Cerebellar cortex (tissue), 1 donor: ENCODE data around the gene SEC23IP.
"Not testable (repeated sequence)": the region's sequence is repeated elsewhere in the genome, so short reads cannot be mapped to it uniquely, and the experiment has no call there.

ENCODE experiments used
- DNase-seq: peaks from one replicate; pipeline ENCODE4 v3.0.0-alpha.2; 2015; ENCODE audit warnings: low spot score

Gene SEC23IP

DNA sequence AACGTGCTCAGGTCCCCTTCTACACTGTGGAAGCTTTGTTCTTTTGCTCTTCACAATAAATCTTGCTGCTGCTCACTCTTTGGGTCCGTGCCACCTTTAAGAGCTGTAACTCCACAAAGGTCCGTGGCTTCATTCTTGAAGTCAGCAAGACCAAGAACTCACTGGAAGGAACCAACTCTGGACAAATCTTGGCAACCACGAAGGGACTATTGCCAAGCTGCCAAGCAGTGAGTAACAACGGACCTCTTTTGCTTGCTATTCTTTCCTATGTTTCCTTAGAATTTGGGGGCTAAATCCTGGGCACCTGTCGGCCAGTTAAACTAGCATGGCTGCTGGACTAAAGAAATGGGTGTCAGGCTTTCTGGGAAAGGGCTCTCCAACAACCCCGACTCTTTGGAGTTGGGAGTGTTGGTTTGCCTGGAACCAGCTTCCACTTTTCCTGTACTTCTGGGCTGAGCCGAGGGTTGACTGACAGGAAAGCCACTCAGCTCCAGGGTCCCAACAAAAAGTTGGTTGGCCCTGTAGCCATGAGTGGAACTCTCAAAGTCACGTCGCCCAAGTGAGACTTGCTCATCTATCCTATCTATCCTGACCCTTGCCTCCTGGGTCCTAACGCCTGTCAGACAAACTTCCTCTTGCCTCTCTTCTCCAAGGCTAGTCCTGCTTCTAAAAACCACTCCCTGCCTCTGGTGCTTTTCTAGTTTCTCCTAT is 8.5 kb upstream of the SEC23IP start:
- DNase-seq: not testable (repeated sequence)

DNA sequence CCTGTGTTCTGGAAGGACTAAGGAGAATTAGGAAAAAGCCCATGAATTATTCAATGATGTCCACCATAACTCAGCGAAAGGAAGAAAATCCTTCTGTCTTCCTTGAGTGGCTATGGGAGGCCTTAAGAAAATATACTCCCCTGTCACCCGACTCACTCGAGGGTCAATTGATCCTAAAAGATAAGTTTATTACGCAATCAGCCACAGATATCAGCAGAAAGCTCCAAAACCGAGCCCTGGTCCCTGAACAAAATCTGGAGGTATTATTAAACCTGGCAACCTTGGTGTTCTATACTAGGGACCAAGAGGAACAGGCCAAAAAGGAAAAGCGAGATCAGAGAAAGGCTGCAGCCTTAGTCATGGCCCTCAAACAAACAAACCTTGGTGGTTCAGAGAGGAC is 6.5 kb upstream of the SEC23IP start:
- DNase-seq: not testable (repeated sequence)

DNA sequence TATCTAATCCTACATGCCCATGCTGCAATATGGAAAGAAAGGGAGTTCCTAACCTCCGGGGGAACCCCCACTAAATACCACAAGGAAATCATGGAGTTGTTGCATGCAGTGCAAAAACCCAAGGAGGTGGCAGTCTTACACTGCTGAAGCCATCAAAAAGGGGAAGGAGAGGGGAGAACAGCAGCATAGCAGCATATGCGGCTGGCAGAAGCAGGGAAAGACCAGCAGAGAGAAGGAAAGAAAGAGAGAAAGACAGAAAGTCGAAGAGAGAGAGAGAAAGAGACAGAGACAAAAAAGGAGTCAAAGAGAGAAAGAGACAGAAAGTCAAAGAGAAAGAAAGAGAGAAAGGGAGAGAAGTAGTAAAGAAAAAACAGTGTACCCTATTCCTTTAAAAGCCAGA is 3.8 kb upstream of the SEC23IP start:
- DNase-seq: not testable (repeated sequence)

DNA sequence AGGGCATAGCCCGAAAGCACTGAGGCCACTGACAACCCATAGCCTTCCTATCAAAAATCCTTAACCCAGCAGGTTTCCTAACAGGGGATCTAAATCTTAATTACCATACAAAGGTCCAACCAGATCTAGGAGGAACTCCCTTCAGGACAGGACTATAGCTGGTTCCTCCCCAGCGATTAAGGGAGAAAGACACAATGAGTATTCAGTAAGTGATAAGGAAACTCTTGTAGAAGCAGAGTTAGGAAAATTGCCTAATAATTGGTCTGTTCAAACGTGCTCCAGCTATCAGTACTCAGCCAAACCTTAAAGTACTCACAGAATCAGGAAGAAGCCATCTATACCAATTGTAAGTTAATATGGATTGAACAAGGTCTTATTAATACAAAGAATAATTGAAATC is 3.3 kb upstream of the SEC23IP start:
- DNase-seq: not testable (repeated sequence)

DNA sequence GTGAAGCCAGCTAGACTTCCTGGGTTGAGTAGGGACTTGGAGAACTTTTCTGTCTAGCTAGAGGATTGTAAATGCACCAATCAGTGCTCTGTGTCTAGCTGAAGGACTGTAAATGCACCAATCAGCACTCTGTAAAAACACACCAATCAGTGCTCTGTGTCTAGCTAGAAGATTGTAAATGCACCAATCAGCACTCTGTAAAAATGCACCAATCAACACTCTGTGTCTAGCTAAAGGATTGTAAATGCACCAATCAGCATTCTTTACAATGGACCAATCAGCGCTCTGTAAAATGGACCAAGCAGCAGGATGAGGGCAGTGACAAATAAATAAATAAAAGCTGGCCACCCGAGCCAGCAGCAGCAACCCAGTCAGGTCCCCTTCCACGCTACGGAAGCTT is 2.2 kb upstream of the SEC23IP start:
- not testable (repeated sequence) for DNase-seq

DNA sequence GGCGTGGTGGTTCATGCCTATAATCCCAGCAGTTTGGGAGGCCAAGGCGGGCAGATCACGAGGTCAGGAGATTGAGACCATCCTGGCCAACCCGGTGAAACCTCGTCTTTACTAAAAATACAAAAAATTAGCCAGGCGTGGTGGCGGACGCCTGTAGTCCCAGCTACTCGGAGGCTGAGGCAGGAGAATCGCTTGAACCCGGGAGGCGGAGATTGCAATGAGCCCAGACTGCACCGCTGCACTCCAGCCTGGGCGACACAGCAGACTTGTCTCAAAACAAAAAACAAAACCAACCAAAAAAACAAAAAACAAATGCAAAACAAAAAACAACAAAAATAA is 712 bp upstream of the SEC23IP start:
- not testable (repeated sequence) for DNase-seq

DNA sequence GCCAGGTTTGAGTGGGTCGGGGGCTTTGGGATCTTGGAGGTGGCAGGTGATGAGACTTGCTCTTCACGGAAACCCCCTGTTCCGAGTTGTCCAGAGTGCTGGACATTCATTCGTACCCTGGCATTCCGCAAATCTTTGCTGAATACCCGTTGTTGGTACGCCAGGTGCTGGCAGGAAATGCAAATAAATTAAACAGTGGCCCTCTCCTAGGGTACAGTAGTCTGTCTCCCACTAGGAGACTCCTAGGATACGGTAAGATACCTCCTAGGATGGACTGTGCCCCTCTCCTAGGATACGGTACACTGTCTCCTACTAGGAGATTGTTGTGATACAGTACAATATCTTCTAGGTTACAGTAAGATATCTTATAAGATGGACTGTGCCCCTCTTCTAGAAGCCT is 544 bp downstream of the SEC23IP start:
- no peak for DNase-seq

DNA sequence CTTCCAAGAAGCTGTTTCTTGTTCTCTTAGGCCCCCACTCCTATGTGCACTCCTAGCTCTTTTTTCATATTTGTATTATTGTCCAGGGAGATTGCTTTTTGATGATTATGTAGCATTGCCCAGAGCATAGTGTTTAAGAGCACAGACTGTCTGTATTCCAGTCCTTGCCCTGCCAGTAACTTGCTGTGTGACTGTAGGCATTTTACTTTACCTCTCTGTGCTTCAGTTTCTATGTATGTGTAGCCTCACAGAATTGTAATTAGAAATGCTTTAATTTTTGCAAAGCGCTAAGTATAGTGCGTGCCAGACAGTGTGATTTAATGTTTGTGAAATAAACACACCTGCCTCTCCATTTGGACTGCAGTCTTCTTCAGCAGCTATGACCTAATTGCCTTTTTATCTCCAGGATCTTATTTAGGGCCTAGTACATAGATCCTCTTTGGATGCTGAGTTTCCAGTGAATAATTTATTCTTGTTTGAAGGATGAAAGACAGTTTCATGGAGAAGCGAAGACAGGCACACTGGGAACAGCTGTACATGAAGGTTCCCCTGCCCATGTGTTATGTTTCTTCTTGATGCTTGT is 1.4 kb downstream of the SEC23IP start:
- DNase-seq: no peak

DNA sequence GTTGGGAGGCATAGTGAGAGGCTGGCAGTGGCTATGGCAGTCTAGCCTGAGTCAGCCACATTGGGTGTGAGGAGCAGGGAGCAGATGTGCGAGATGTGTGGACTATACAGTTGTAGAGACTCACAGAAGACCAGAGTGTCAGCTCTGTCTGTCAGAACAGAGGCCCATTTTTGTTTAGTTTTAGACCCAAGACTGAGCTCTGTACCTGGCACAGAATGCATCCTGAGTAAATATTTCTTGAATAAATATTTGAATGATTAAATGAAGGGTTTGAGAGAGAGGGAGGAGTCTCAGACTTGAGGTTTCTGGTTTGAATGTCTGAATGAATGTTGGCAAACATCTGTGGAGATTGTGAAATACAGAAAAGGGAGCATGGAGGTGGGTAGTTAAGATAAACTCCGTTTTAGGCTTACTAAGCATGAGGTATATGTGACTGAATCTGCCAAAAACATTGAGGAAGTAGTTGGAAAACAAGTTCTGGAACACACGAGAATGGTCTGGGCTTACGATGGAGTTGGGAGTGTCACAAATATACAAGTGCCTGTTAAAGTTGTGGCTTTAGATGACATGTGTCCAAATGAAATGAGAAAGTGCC is 3.6 kb downstream of the SEC23IP start:
- no peak for DNase-seq

DNA sequence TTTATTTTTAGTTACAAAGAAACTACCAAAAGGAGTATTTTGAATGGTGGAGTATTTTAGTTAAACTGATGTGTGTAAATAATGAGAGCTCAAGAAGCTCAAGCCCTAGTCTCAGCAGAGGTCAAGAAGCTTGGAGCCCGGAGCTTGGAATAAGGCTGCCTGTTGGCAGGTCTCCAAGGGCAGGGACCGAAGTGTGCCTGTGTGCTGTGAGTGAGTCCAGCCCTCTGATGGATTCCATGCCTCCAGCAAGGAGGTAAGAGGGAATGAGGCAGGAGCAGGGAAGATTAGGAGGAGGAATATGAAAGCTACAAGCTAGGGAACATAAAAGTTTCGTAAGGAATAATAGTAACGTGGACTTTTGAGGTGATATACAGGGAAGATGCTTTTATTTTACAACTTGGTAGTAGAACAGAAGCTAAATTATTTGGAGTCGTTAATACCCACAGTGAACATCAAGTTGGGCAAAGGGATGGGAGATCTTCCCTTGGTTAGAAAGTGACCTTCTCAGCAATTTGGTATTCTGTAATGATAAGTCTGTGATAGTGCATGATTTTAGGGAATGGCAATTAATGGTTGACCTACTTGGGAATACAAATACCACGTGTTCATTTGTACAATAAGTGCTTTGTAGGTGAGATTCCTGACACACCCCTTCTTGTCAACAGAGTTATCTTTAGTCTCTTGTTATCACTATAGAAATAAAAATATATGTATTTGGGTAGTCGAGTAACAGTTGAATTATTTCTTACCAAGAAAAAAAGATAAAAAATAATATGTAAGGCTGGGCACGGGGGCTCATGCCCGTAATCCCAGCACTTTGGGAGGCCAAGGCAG is 4.6 kb downstream of the SEC23IP start:
- peak; percentile 50 for DNase-seq

DNA sequence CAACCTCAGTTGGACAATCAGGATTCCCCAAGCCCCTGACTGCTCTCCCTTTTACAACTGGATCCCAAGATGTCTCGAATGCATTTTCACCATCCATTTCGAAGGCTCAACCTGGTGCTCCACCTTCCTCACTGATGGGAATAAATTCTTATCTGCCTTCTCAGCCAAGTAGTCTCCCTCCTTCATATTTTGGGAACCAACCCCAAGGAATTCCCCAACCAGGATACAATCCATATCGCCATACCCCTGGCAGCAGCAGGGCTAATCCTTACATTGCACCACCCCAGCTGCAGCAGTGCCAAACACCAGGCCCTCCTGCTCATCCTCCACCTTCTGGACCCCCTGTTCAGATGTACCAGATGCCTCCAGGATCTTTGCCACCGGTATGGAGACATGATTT is 6.0 kb downstream of the SEC23IP start:
- DNase-seq: no peak

DNA sequence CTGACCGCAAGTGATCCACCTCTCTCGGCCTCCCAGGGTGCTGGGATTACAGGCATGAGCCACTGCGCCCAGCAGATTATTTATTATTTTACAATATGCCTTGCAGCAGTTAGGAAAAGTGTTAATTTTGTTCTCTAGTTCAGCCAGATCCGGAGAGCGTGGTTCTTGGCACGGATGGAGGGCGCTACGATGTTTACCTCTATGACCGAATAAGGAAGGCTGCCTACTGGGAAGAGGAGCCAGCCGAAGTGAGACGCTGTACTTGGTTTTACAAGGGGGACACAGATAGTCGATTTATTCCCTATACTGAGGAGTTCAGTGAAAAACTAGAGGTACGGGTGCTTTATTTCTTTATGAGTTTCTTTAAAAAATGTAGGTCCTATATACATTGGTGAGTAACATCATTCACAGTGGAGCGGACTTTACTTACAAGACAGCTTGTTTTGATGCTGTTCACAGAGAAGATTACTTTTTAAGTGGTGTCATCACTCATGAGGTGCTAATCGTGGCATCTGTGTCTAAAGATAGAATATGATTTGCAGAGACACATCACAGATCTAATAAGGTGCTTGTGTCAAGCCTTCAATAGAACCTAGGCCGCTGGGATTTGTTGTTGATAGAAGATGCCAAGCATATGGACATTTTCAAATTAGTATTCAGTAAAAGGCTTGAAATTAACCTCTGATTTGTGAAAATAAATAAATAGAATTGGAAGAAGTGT is 11.6 kb downstream of the SEC23IP start:
- no peak for DNase-seq

DNA sequence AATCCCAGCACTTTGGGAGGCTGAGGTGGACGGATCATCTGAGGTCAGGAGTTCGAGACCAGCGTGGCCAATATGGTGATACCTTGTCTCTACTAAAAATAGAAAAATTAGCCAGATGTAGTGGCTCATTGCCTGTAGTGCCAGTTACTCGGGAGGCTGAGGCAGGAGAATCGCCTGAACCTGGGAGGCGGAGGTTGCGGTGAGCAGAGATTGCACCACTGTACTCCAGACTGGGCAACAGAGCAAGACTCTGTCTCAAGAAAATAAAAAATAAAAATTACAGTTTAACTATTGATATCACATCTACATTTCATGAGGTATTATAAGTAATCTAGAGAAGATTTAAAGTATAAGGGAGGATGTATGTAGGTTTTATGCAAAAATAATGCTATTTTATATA is 15.2 kb downstream of the SEC23IP start:
- DNase-seq: not testable (repeated sequence)

DNA sequence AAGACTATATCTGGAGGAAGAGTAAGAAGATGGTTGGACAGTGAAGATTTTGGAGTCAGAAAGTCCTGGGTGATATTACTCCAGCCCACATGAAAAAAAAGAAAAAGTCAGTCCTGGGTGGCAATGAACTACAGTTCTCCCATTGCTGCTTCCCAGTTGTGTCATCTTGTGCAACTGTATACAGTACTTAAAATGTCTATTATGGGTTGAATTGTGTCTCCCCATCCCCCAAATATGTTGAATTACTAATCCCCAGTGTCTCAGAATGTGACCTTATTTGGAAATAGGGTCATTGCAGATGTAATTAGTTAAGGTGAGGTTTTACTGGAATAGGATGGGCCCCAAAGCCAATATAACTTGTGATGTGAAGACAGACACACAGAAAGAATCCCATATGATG is 15.6 kb downstream of the SEC23IP start:
- DNase-seq: no peak

DNA sequence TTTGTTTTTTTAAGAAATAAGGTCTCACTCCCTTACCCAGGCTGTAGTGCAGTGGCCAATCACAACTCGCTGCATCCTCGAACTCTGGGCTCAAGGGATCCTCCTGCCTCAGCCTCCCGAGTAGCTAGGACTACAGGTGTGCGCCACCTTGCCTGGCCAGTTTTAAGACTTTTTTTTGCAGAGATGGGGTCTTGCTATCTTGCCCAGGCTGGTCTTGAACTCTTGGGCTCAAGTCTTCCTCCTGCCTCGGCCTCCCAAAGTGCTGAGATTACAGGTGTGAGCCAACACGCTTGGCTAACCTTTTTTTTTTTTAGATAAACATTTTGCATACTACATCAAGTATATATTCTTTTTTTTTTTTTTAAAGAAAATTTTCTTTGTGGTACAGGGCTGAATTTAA is 18.2 kb downstream of the SEC23IP start:
- no peak for DNase-seq

DNA sequence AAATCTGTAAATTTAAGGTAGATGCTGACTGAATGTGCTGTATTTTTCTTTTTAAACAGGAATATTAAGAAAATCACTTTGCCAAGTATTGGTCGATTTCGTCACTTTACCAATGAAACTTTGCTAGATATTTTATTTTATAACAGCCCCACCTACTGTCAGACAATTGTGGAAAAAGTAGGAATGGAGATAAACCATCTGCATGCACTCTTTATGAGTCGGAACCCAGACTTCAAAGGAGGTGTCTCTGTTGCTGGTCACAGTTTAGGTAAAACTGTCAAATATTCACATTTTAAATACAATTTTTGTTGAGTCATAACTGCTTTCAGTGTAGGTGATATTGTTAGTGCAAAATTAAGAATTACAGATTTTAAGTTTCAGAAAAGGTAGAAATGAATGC is 25.2 kb downstream of the SEC23IP start:
- no peak for DNase-seq

DNA sequence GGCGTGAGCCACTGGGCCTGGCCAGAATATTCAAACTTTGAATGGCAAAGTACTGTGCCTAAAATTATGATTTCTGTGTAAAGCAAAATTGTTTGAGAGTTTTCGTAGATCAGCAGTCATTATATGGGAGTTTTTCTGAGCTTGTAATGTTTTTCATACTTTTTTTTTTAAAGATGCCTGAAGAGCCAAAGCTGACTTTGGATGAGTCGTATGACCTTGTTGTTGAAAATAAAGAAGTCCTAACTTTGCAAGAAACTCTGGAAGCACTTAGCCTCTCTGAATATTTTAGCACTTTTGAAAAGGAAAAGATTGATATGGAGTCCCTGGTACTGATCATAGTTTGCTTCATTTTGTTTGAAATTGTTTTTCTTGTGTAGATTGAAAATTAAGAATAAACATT is 26.7 kb downstream of the SEC23IP start:
- DNase-seq: no peak

DNA sequence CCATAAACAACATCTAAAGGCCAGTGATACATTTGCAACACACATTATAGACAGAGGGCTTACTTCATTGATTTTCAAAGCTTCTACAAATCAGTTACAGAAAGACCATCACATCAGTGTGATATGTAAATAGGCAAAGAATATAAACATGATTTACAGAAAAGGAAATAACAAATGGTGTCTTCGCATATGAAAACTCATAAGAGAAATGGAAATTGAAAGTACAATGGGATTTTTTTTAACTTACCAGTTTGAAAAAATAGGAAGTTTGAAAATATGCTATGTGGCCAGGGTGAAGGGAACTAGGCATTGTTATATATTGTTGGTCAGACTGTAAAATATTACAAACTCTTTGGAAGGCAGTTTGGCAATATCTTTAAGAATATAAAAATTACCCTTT is 27.3 kb downstream of the SEC23IP start:
- DNase-seq: no peak

DNA sequence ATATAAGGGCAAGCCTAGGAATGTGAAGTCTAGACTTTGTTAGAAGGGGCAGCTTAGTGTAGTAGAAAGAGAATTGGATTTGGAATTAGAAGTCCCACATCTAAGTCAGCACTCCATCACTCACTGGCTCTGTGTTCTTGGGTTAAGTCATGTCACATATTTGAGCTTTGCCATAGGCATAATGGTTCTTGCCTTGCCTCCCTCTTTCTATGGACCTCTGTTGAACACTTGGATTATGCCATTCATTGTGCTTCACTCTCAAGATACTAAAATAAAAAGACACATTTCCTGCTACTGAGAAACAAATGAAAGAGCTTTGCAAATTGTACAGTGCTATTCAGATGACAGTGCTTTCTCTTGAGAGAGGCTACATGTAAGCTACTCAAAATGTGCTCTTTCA is 35.9 kb downstream of the SEC23IP start:
- no peak for DNase-seq

DNA sequence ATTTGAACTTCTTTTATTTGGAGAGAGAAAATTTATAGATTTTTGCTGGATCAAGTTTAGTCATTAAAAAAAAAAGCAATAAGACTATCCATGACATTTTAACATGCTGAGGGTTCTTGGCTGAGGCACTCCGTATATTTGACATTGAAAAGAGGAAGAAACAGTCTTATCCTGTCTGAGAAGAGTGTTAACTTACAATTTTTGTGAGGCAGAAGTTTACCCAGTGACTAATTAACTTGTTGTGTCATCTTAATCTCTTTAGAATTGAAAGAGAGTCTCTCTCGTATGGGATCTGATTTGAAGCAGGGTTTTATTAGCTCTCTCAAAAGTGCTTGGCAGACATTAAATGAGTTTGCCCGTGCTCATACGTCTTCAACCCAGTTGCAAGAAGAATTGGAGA is 39.3 kb downstream of the SEC23IP start:
- no peak for DNase-seq

DNA sequence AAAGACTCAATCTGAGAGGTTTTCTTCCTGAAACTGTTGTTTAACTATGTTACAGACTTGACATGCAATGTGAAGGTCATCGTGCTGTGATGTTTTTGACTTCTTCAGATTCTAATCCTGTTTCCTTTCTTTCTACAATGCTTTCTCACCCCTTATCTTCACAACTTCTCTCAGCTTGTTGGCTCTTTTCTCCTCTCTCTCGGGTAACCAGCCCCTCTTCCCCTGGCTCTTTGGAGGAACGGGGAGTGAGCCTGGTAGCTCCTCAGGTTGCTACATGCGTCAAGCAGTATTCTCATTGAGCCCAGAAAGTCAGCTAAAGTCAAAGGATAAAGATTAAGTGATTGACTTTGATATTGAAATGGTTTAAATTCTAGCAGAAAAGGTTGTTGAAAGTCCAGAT is 40.1 kb downstream of the SEC23IP start:
- DNase-seq: no peak

DNA sequence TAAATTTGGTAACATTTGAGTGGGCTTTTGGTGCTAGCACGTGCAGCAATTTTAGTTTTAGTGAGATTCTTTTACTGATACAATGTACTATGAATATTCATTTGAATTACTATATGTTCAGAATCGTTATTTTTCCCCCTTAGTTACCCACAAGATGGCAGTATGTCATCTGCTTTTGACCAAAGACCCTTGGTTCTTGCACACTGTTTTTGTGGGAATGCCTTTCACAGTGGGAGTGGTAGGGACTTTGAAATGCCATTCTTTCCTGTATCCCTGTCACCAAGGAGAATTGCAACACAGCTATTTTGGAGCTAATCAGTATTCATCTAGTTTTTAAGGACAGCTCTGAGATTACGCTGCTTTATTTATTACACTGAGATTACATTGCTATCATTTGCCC is 40.6 kb downstream of the SEC23IP start:
- peak; percentile 54 for DNase-seq
